HG02678 (cell line): ENCODE measurements around the gene GNPDA2.
A peak's percentile ranks its signal among the peaks of the same experiment; 100 is the strongest.

Experiments
- ATAC-seq: cut with Tn5 transposase; IDR thresholded peaks from one replicate; pipeline ENCODE4 v1.9.1; 2021; ENCODE audit warnings: mild to moderate bottlenecking, moderate library complexity; ENCODE audit not compliant: unreplicated experiment

Gene GNPDA2

DNA sequence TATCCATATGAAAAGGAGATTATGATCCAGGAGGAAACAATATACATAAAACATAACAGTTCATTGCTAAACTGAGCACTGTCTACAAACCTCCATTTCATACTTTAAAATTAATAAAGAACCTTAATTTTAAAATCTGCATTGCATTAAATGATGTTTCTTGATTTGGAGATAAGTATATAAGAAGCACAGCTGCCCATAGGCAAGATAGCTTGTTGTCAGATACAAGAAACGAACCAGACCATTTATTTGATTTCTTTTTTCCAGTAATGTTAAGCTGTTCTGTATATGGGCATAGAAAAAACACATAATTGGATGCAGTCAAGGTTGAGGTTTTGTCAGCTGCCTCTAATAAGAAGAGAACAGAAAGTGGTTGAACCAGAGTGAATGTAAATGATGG, 41.7 kb downstream of the GNPDA2 start:
- no peak for ATAC-seq

GRCh38 chr4:44679060-44679459, 47.3 kb downstream of the GNPDA2 start:
- ATAC-seq: no peak

DNA sequence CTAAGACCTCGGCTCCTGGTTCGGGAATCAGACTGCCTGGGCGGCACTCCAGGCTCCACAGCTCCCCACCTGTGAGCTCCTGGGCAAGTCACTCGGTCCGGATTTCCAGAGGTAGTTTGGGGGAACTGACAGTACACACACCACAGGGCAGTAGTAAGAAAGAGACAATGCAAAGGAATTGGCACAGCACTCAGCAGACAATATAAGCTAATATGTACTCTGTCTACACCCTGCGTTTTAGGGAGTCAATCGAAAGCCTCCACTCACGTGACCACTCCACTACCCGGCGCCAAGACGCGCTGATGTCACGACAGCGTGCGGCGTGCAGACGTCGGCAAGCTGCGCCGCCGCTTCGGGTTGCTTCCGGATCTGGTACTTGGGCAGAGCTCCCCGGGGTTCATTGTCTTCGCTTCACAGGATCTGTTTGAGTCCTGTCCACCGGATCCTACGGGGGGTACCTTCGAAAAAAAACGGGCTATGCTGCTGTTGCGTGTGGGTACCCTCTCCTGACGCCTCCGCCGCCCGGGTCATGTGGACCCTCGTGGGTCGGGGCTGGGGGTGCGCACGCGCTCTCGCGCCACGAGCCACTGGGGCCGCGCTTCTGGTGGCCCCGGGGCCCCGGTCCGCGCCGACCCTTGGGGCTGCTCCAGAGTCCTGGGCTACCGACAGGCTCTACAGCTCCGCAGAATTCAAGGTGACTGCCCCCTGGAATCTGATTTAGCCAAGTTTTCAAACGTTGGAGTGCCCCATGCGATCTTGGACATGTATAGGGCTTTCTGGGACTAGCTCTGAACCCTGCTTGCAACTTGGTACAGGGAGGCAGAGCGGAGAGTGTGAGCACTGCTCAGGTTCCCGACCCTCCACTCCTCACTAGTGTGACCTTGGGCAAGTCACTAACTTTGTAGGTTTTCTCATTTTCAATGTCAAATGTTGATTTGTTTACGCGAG, 48.0 kb downstream of the GNPDA2 start, which contains the start of gene GUF1:
GUF1 (plus strand) TSS at position 327 of the 948 bp plus-strand sequence; CDS start at position 530, 203 bp downstream.
- peak; percentile 96 for ATAC-seq

GRCh38 chr4:44675366-44675765, 51.0 kb downstream of the GNPDA2 start:
- no peak for ATAC-seq

- ATAC-seq: no peak
These were observed 51.9 kb downstream of the GNPDA2 start for GRCh38 chr4:44674471-44674870.

- no peak for ATAC-seq
These were observed 54.7 kb downstream of the GNPDA2 start for GRCh38 chr4:44671636-44672035.

- ATAC-seq: no peak
These were observed 55.7 kb downstream of the GNPDA2 start for GRCh38 chr4:44670506-44671199.

GRCh38 chr4:44668526-44668925, 57.8 kb downstream of the GNPDA2 start:
- ATAC-seq: no peak

- ATAC-seq: no peak
These were observed 62.7 kb downstream of the GNPDA2 start for GRCh38 chr4:44663539-44664263.

GRCh38 chr4:44662623-44663005, 63.7 kb downstream of the GNPDA2 start:
- ATAC-seq: no peak

DNA sequence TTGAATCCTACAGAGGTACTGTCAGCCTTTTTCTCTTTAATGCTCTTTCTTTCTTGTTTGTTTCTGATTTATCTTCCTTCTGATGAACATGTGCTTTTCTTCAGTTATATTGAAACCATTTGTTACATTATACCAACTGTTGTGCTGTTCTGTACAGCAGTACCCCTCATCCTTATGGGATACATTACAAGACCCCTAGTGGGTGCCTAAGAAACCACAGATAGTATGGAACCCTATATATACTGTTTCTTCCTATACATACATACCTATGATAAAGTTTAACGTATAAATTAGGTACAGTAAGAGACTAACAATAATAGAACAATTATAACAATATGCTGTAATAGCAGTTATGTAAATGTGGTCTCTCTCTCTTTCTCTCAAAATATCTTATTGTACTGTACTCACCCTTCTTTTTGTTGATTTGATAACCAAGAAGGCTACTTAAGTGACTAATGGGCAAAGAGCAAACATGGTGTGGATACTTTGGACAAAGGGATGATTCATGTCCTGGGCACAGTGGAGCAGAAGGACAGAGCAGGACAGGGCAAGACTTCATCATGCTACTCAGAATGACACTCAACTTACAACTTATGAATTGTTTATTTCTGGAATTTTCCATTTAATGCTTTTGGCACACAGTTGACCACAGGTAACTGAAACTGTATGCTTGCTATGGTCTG, 64.3 kb downstream of the GNPDA2 start:
- no peak for ATAC-seq

DNA sequence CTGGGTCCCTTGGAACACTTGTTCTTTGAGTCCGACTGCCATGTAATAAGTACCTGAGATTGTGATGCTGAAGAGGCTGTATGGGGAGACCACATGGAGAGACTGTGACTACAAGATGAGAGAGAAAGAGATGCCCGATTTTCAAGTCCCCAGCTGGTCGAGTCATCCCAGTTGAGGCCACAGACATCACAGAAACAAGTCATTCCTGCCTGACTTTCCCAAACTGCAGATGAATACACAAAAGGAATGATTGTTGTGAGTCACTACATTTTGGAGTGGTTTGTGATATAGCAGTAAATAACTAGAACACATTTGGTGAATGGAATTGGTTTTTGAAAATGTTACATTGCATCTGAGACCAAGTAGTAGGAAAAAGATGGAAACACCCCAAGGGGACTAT, 66.0 kb downstream of the GNPDA2 start:
- no peak for ATAC-seq

- ATAC-seq: no peak
These were observed 74.4 kb downstream of the GNPDA2 start for GRCh38 chr4:44652002-44652401.
